Stomach (tissue), 4 donors: ENCODE measurements around the gene KIF2A.
A peak's percentile ranks its signal among the peaks of the same experiment; 100 is the strongest.

Source experiments
- POLR2A ChIP-seq, 4 donors: fragments of 450-650 bp; IDR thresholded peaks; one replicate each; pipeline ENCODE4 v1.6.1; 2016; ENCODE audit warnings: antibody characterized with exemption in 4 of 4, control low read depth in 2 of 4, mild to moderate bottlenecking in 1 of 4, moderate library complexity in 1 of 4
- TF ChIP-seq, protein P1 (sequence below), 7 experiments: fragments of 450-650 bp in 4 of 7; fragments of 200-600 bp in 3 of 7; sonication (generic) in 3 of 7; IDR thresholded peaks; one replicate each; pipeline ENCODE4 v1.5.1; 2016 to 2019; ENCODE audit warnings: antibody characterized with exemption in 7 of 7, control low read depth in 2 of 7, mild to moderate bottlenecking in 1 of 7

DNA sequence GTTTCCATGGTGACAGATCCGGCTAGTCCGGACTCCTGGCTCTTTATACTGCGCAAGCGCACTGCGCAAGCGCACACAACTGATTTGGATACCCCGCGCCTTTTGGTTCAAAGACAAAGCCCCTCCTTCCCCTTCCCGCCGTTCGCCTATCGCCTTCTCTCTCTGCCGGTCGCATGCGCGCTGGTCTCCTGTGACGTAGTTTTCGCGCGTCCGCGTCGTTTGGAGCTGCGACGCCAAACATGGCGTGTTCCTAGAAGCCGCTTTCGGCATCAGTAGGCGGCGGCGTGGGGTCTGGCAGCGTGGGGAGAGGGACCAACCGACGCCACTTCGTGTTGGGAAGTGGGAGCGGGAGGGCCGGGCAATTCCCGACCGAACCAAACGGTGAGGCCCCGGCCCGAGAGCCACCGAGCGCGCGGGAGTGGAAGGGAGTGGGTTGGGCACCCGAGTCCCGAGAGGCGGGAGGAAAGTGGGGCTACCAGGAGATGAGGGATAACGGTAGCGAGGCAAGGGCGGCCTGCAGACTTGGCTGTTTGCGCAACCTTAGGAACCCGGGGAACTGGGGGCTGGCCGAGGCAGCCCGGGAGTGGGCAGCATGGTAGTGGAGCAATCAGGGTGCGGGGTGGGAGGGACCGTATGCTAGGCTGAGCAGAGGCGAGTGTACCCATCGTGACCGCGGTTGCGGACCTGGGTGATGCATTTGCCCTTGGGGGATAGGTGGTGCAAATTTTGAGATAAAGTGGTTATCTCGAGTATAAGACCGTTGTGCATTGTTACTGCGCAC, 106.7 kb downstream of the KIF2A start, which contains the start of gene IPO11:
- TF ChIP-seq, protein P1, sequence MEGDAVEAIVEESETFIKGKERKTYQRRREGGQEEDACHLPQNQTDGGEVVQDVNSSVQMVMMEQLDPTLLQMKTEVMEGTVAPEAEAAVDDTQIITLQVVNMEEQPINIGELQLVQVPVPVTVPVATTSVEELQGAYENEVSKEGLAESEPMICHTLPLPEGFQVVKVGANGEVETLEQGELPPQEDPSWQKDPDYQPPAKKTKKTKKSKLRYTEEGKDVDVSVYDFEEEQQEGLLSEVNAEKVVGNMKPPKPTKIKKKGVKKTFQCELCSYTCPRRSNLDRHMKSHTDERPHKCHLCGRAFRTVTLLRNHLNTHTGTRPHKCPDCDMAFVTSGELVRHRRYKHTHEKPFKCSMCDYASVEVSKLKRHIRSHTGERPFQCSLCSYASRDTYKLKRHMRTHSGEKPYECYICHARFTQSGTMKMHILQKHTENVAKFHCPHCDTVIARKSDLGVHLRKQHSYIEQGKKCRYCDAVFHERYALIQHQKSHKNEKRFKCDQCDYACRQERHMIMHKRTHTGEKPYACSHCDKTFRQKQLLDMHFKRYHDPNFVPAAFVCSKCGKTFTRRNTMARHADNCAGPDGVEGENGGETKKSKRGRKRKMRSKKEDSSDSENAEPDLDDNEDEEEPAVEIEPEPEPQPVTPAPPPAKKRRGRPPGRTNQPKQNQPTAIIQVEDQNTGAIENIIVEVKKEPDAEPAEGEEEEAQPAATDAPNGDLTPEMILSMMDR (IDR thresholded peaks at IDR 0.05): no peak
- TF ChIP-seq POLR2A (IDR thresholded peaks at IDR 0.05): peak in 2 of 4 donors; percentile 31 to 52
